ENCODE measurements around the gene MYT1.

MYT1 gene

GRCh38 chr20:64216910-64217309 is 52.7 kb downstream of the MYT1 start:
- DNase-seq (ENCODE audit: low spot score), result no peak

DNA sequence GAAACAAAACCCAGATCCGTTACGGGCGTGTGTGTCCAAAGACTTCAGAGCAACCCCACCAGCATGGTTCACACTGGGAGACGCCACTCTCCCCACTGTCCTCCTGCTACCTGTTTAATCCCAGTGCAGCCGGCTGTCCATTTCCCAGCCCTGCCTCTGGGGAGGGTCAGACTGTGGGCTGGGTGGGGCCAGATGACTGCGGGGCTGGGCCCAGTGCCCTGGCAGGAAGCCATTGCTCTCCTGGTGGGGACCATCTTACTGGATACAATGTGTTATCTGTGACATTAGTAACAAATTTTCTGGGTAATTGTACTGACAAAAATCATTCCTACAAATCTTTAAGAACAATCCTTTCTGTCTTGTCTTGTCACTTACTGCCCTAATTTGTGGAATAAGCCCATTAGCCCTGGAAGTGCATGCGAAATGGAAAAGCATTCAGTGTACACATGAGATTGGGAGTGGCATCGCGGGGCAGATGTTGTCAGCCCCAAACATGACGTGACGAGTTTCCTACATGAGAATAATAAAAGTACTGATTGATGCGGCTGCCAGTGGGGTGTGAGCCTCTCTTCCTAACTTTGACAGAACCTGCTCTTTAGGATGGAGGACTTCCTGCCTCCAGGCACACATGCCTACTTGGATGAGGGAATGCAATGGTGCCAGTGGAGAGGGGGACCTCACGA is 53.4 kb downstream of the MYT1 start:
- DNase-seq (ENCODE audit: low spot score), result no peak

GRCh38 chr20:64219202-64219601 is 55.0 kb downstream of the MYT1 start:
- DNase-seq (ENCODE audit: low spot score), result no peak

DNA sequence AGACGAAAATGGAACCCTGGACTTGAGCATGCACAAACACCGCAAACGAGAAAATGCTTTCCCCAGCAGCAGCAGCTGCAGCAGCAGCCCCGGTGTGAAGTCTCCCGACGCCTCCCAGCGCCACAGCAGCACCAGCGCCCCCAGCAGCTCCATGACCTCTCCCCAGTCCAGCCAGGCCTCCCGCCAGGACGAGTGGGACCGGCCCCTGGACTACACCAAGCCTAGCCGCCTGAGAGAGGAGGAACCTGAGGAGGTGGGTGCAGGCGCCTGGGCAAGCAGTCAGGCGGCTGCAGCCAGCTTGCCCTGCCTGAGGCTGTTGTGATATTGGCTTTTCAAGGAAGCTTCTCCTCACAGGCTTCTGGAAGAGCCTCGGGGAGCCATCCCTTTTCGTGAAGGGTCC is 55.5 kb downstream of the MYT1 start:
- no peak for DNase-seq (ENCODE audit: low spot score)

DNA sequence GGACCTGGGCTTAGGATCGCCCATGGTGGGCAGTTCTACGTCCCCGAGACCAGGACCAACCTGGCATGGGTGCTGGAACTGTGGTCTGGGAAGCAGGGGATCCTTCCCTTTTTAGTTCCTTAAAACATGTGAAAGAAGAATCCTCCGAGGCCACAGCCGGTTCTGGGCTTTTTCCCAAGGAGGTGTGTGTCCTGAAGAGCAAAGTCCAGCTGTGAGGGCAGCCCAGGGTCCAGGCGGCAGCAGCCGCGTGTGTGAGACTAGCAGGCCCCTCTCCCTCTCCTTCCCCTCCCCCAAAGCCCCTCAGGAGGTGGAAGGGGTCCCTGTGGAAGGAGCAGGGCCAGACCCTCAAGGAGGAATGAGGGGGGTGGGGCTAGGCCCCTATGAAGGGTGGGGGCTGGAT is 56.2 kb downstream of the MYT1 start:
- DNase-seq (ENCODE audit: low spot score), result no peak

DNA sequence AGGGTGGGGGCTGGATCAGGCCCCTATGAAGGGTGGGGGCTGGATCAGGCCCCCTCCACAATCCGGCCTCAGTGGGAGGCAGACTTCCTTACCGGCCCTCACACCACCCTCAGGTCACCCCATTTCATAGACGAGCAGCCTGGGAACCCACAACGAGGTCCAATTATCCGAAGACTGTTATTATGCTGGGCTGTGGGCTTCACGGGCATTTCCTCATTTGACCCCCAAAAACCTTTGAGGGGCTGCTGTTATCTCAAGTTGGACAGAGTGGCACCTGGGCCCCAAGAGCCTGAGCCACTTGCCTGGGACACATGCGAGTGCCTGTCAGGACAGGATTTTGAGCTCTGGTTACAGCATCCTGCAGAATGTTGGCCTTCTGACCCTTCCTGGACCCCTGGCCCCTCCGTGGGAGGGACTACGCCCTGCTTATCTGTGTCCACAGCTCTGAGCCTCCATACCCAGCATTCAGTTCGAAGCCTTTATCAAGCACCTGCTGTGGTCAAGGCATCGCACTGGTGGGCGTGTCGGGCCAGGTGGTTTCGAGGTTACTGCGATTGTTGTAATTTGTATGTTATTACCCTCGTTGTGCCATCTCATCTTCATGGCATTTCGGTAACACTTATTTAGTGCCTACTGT is 56.8 kb downstream of the MYT1 start:
- DNase-seq (ENCODE audit: low spot score), result no peak

- DNase-seq (ENCODE audit: low spot score), result no peak
These were observed 58.1 kb downstream of the MYT1 start for GRCh38 chr20:64222291-64222735.

DNA sequence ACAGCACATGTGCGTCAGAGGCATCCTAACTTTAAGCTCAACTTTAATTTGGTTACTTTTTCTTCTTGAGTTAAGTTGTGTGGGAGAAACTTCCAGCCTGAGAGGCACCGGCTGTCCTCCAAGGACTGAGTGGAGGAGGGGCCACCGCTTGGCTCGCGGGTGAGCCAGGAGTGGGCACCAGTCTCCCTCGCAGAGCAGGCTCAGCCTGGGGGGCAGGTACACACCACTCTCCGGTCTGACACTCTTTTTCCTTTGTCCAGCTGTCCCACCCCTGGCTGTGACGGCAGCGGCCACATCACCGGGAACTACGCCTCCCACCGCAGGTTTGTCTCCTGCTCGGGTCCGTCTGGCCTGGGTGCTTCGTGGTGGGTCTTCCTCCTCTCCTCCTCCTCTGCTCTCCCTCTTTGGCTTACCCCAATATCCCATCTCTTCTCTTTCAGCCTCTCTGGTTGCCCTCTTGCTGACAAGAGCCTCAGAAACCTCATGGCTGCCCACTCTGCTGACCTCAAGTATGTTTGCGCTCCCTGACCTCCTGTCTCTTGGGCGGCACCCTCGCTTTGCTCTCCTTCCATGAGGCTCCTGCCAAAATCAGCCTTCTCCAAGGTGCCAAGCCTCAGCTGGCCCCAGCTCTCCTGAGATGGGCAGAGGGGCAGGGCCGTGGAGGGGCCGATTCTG is 58.7 kb downstream of the MYT1 start:
- DNase-seq (ENCODE audit: low spot score), result no peak

DNA sequence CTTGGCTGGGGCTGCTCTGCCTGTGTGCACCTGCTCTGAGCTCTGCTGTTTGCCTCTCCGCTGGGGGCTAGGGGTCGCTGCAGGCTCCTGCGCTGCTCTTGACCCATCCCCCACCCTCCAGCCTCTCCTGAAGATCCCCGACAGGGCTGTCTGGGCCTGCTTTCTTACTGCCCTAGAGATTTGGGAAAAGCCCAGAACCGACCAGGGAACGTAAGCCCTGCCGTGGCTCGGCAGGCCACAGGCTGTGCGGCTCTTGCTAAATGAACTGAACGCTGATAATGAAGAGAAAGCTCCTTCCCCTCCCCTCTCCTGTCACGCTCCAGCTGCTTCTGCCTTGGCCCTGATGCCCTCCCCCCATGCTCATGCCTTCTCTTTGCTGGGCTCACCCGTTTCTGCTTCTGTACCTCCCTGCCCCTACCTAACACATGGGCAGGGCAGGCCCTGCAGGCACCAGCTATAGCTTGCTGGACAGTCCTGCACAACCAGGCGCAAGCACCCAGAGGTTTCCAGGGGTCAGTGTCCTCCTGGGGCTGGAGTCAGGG is 59.3 kb downstream of the MYT1 start:
- DNase-seq (ENCODE audit: low spot score), result no peak

DNA sequence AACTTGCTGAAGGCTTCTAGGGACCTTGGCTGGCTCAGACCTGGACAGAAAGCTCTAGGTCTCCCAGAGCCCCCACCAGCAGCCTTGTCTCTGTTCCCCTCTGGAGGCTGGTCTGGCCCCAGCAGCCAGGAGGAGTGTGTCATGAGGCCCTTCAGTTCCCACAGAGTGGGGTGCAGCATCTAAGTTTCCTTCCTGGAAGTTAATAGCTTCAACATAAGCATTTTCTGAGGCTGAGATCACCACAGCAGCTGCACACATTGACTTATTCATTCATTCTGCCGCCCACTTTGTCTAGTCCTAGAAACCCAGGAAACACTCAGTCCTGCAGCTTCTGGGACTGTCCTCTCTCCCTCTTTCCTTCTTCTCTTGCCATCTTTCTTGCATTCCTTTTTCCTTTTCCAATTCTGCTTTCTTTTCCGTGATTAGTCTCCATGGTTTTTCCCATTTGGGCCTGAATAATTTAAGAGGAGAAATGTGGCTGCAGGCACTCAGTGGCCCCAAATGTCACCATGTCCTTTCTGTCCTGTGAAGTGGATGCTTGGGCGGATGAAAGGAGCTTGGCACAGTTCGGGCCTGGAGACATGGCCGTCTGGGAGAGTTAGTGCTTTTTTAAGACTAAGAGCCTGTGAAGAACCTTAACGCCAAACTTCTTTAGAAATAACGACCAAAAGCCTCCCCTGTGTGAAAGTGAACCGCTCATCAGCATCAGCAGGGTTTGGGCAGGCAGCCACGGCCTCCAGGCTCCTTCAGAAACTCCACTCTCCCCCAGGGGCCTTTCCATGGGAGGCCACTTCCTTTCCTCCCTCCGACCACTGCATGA is 60.3 kb downstream of the MYT1 start:
- no peak for DNase-seq (ENCODE audit: low spot score)

- no peak for DNase-seq (ENCODE audit: low spot score)
These were observed 60.9 kb downstream of the MYT1 start for GRCh38 chr20:64225171-64225595.

DNA sequence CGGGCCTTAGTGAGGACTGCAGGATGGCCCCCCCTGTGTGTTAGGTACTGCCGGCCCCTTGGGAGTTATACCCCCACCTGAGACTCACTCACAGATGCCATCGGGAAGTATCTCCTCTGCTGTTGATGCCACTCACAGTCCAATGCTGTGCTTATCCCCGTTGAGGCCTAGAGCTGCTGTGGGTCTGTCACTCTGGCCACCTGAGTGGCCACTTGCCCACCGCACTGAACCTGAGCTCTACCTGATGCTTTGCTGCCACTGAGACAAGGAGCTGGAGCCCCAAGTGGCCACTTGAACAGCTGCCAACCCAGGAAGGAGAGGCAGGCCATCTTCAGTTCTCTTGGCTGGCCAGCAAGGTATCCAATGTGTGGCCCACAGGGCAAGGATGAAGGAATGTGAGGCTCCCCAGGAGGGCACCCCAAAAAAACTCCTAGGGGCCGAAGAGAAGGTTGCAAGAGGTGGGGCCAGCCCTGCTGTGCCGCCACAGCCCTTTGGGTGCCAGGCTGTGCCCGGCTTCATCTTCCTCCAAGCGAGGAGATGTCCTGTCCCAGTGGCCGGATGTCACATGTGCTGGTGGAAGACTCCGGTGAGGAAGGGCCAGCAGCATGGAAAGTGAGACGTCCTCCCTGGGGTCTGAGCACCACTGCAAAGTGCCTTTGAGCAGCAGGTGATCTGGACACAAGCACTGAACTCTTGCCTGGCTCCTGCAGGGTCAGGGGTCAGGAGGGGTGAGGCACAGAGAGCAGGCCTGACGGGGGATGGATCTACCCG is 61.8 kb downstream of the MYT1 start:
- no peak for DNase-seq (ENCODE audit: low spot score)

DNA sequence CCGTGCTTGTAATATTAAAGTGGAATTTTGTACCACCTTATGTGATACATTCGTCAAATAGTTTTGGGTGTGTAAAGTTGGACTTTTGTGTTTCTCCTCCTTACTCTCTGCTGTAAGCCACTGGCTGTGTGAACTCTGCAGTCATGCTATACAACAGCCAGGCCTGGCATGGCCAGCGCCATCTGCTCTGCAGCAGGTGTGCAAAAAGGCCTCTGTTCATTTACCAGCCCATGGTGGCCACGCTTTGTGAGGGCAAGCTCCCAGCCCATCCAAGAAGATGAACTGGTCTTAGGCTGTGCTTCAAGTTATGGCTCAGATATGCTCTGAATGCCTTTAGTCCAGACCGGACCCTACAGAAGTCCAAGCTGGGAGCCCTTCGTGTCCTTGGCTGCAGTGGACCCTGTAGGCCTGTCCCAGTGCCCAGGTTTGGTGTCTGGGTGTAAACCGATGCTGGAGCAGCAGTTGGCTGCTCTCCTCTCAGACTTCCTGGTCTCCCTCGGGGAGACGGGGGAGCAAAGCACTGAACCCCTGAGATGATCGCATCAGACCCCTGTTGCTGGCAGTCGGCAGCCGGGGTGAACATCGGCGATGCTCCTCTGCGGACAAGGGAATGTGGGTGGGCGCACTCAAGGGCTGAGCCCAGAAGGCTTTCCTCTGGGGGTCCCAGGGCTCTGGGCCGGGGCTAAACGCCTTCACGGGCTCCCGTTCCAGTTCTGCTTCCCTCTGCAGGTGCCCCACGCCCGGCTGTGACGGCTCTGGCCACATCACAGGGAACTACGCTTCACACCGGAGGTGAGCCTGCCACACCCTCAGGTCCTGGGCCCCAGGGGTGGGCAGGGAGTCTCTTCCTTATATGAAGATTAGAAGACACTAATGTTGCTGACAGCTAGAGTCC is 62.7 kb downstream of the MYT1 start:
- DNase-seq (ENCODE audit: low spot score), result no peak

DNA sequence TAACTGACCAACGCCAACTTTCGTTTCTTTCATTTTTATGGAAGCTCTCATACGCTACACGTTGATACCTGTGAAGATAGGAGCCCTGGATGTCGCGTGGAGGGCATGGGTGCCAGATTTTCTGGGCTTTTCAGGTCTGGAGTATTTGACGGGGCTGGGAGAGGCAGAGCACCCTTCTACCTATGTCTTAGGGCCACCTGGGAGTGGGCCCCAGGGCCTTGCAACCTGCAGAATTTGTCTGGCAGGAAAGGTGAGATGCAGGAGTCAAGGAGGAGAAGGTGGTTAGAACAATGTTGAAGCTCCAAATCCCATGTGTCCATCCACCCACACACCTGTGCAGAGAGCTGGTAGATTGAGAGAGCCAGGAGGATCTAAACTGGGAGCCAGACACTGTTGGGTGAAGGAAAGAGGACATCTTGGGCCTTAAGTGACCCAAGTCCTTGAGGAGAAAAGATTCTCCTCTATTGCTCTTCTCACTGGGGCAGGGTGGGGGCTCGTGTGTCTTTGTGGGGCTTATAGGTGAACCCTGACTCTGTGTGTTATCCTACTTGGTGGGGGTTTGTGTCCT is 63.9 kb downstream of the MYT1 start:
- DNase-seq (ENCODE audit: low spot score), result no peak

GRCh38 chr20:64228751-64229506 is 64.7 kb downstream of the MYT1 start:
- no peak for DNase-seq (ENCODE audit: low spot score)

GRCh38 chr20:64229507-64230061 is 65.3 kb downstream of the MYT1 start:
- DNase-seq (ENCODE audit: low spot score), result no peak

DNA sequence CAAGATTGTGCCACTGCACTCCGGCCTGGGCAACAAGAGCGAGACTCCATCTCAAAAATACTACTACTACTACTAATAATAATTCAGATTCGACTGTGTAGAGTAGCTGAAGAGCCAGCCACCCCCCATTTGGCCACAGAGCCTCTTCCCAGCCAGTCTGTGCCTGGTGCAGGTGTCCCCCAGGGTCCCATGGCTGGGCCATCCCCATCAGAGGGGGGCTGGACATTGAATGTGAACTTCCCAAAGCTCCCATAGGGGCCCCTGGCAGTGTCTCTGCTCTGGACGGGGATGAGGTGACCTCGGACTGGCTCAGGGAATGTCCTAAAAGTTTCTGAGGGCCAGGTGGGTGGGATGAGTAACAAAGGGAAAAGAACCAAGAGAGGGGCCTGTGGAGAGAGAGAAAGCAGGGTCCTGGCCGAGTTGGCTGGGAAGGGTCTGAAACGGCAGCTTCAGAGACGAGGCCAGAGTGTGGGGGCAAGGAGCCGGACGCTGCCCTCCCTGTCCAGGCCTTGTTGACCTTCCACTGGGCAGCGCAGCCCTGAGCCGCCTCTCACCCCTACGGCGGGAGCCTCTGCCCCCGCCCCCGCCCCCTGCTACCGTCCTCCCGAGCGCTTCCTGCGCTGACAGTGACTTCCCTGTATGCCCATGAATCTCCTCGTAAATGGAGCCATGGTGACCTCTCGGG is 66.4 kb downstream of the MYT1 start:
- DNase-seq (ENCODE audit: low spot score), result no peak

Measured in D341Med (cell line).